GM04504 (cell line): ENCODE data around the gene MARVELD3.
"Not testable (repeated sequence)": the region's sequence is repeated elsewhere in the genome, so short reads cannot be mapped to it uniquely, and the experiment has no call there.

ENCODE experiments used
- DNase-seq: peaks from one replicate; pipeline ENCODE4 v3.0.0-alpha.2; 2012; ENCODE audit warnings: low read depth

MARVELD3 gene, protein sequence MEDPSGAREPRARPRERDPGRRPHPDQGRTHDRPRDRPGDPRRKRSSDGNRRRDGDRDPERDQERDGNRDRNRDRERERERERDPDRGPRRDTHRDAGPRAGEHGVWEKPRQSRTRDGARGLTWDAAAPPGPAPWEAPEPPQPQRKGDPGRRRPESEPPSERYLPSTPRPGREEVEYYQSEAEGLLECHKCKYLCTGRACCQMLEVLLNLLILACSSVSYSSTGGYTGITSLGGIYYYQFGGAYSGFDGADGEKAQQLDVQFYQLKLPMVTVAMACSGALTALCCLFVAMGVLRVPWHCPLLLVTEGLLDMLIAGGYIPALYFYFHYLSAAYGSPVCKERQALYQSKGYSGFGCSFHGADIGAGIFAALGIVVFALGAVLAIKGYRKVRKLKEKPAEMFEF

GRCh38 chr16:71626018-71626857, at the start of gene MARVELD3:
Gene MARVELD3, plus strand, starts transcription at chr16:71626184. Its CDS starts 46 bp downstream, at chr16:71626230.
- no peak for DNase-seq

GRCh38 chr16:71576971-71577370, 49.0 kb upstream of the MARVELD3 start, which contains the start of gene TAT:
Gene TAT, minus strand, starts transcription at chr16:71577092. Its CDS starts 677 bp downstream, at chr16:71576415.
- DNase-seq, result no peak

- not testable (repeated sequence) for DNase-seq
Observed at GRCh38 chr16:71582553-71582848, 43.5 kb upstream of the MARVELD3 start.

DNA sequence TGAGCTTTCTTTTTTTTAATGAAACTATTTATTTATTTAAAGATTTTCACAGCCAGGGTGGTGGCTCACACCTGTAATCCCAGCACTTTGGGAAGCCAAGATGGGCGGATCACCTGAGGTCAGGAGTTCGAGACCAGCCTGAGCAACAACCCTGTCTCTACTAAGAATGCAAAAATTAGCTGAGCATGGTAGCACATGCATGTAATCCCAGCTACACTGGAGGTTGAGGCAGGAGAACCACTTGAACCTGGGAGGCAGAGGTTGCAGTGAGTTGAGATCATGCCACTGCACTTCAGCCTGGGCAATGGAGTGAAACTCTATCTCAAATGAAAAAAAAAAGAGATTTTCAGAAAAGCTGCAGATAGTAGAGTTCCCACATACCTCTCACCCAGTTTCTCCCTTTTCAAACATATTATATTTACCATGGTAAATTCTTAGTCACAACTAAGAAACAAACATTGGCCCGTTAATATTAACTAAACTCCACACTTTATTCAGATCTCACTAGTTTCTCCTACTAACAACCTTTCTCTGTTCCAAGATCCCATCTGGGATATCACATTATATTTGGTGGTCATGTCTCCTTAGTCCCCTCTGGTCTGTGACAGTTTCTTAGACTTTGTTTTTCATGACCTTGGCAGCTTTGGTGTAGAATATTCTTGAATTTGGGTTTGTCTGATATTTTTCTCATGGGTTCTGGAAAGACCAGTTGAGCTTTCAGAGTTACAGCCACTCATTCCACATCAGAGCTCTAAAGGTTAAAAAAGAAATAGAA, 41.3 kb upstream of the MARVELD3 start:
- no peak for DNase-seq

DNA sequence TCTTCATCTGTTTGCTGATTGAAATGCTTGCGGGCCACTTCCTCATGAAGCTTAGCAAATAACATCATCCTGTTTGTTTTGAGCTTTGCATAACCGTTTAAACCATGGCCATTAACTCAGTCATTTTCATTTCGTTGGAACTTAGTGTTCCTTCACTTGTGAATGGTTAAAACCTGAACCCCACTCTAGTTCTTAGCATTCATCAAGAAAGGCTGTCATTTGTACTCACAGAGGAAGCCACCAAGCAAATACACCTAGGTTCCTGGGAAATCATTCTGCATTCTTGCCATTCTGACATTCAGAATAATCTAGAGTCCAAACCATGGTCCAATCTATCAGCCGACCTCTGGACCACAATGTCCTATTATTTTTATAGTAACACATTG, 40.7 kb upstream of the MARVELD3 start:
- no peak for DNase-seq

DNA sequence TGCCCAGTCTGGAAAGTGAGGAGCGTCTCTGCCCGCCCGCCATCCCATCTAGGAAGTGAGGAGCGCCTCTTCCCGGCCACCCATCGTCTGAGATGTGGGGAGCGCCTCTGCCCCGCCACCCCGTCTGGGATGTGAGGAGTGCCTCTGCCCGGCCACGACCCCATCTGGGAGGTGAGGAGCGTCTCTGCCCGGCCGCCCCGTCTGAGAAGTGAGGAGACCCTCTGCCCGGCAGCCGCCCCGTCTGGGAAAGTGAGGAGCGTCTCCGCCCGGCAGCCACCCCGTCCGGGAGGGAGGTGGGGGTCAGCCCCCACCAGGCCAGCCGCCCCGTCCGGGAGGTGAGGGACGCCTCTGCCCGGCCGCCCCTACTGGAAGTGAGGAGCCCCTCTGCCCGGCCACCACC, 36.6 kb upstream of the MARVELD3 start:
- DNase-seq, result not testable (repeated sequence)

- not testable (repeated sequence) for DNase-seq
Observed at GRCh38 chr16:71590071-71590470, 35.9 kb upstream of the MARVELD3 start.

GRCh38 chr16:71590584-71590983, 35.4 kb upstream of the MARVELD3 start:
- no peak for DNase-seq

GRCh38 chr16:71591917-71592316, 34.1 kb upstream of the MARVELD3 start:
- DNase-seq, result no peak

DNA sequence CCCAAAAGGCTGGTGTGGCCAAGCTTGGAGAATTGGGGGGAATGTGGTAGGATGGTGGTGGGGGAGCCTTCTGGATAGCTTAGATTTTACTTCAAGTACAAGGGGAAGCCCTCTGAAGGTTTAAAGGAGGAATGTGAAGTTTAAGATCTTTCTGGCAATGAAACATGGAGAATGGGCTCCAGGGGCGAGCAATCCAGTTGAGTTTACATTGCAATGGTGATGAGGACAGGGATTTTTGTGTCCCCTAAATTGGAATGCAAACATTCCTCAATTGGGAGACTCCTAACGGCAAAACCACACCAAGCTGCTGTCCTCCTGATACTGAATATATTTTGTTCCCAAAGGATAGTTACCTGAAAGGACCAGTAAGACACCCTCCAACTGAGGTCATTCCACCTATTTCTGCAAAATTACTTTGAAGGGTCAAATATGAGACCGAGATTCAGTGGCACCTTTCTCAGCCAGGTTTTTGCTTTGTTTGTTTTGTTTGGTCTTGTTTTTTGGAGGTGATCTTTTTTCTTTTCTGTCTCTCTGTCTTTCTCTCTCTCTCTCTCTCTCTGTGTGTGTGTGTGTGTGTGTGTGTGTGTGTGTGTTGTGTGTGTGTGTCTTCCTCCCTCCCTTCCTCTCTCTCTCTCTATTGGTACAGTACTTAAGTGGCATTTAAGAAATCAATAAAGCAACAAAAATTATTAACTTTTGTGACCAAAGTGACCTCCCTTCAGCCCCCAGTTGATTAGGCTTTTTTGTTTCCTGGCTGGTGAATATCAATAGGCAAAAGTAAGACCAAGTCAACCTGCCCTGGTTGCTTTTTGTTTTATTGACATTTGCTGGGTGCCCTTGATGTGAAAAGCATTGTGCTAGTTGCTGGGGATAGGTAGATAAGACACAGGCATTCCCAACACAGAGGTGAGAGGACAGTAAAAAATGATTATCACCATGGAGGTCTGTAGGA, 32.7 kb upstream of the MARVELD3 start:
- DNase-seq, result no peak

DNA sequence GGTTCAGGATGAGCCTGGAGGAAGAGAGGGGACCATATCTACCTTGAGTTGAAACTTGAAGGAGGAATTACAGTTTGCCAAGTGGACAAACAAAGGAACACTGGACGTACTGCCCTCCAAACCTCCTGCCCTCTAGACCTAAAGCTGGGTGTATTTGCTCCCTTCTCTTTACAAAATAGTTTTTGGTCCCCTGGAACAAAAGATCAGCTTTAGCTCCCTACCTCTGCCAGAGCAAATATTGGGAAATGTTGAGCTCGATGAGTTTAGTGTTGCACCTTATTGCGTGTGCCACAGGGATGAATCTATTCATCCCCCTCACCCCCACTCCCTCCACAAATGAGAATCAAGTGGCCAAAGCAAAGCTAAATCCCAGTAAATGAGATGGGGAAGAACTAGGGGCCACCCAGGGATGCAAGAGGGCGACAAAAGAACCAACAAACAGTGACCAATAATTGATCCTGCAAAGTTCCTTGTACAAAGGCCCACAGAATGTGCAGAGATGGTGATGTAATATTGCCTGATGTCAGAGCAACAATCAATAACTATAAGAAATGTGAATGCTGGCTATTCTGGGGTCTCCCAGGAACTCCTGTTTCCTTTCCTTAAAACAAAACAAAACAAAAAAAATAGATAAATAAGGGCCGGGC, 31.9 kb upstream of the MARVELD3 start:
- no peak for DNase-seq

- not testable (repeated sequence) for DNase-seq
Observed at GRCh38 chr16:71595340-71595826, 30.6 kb upstream of the MARVELD3 start.

DNA sequence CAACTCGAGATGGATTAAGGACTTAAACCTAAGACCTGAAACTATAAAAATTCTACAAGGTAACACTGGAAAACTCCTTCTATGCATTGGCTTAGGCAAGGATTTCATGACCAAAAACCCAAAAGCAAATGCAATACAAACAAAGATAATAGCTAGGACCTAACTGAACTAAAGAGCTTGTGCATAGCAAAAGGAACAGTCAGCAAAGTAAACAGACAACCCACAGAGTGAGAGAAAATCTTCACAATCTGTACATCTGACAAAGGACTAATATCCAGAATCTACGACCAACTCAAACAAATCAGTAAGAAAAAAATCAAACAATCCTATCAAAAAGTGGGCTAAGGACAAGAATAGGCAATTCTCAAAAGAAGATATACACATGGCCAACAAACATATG, 27.6 kb upstream of the MARVELD3 start:
- DNase-seq, result not testable (repeated sequence)

GRCh38 chr16:71600822-71601221, 25.2 kb upstream of the MARVELD3 start:
- DNase-seq, result no peak

DNA sequence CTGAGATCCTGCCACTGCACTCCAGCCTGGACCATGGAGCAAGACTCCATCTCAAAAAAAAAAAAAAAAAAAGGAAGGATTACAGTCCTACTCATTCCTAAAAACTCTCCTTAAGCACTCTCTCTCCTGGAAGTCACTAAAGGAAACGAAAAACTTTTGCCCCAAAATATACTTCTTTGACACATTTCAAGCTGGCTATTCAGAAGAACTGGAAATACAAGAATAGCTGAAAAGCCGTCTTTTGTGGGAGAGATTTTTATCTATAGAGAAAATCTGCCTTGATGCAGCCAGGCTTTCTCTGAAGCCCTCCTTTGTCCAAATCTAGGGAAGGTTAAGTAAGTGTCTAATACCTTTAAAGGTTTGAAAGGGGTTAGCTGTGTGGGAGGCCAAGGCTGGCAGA, 16.9 kb upstream of the MARVELD3 start:
- DNase-seq, result no peak

GRCh38 chr16:71610447-71610846, 15.5 kb upstream of the MARVELD3 start:
- DNase-seq, result no peak

- no peak for DNase-seq
Observed at GRCh38 chr16:71610936-71611871, 14.8 kb upstream of the MARVELD3 start.

DNA sequence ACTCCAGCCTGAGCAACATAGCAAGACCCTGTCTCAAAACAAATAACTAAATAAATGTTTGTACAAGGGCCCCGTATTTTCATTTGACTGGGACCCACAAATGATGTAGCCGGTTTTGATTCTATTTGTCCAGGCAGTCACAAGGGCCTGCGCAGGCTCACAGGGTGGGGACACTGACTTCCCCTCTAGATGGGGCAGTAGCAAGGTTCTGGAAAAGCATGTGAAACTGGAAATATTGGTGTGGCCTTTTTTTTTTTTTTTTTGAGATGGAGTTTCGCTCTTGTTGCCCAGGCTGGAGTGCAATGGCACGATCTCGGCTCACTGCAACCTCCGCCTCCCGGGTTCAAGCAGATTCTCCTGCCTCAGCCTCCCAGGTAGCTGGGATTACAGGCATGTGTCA, 11.0 kb upstream of the MARVELD3 start:
- not testable (repeated sequence) for DNase-seq

DNA sequence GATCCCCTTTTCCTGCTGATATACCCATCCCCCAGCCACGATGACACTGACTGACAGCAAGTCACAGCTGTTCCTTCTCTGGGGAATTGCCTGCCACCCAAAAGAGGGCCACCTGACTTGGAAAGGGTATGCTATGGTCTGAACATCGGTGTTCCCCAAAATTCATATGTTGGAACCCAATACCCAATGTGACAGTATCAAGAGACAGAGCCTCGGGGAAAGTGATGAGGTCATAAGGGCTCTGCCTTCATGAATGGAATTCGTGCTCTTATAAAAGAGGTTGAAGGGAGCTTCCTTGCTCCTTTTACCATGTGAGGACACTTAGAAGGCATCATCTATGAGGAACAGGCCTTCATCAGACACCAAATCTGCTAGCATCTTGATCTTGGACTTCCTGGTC, 7.6 kb upstream of the MARVELD3 start:
- DNase-seq, result no peak
